Progenitor cell of endocrine pancreas (in vitro differentiated cells): ENCODE measurements around the gene TMEM120B. TPM values are rescaled to one million over a fixed set of nuclear protein-coding genes. Genes with fewer than 3 reads are reported as not detected.
"Not testable (repeated sequence)": the region's sequence is repeated elsewhere in the genome, so short reads cannot be mapped to it uniquely, and the experiment has no call there.

Source experiments
- DNase-seq: peaks from one replicate; pipeline ENCODE4 v3.0.0; 2021; ENCODE audit warnings: low spot score; ENCODE audit not compliant: unreplicated experiment
- H3K27ac Mint-ChIP-seq: 2 replicates; pipeline ENCODE4 v1.8.0; 2021; ENCODE audit warnings: mild to moderate bottlenecking, moderate library complexity, mixed read lengths
- H3K27me3 Mint-ChIP-seq: 2 replicates; pipeline ENCODE4 v1.8.0; 2021; ENCODE audit warnings: mixed read lengths
- H3K36me3 Mint-ChIP-seq: 2 replicates; pipeline ENCODE4 v1.8.0; 2022; ENCODE audit warnings: mixed read lengths; ENCODE audit not compliant: insufficient read depth
- H3K4me1 Mint-ChIP-seq: 2 replicates; pipeline ENCODE4 v1.8.0; 2021; ENCODE audit warnings: low read depth, mixed read lengths
- H3K4me3 Mint-ChIP-seq: 2 replicates; pipeline ENCODE4 v1.8.0; 2021; ENCODE audit warnings: low read depth, mild to moderate bottlenecking, moderate library complexity, mixed read lengths
- H3K9me3 Mint-ChIP-seq: 2 replicates; pipeline ENCODE4 v1.8.0; 2021; ENCODE audit warnings: low read depth, mixed read lengths
- CTCF ChIP-seq: fragments of 200-600 bp; sonication (generic); IDR thresholded peaks from one replicate; pipeline ENCODE4 v1.5.0; 2021; ENCODE audit warnings: antibody characterized with exemption, mild to moderate bottlenecking; ENCODE audit not compliant: unreplicated experiment
- total RNA-seq: library from RNA; stranded (reverse); gene quantifications from 2 replicates; pipeline ENCODE4 v1.2.1, GENCODE V29; 2021

The TMEM120B gene
- total RNA-seq, 1 donor from 2014 or later, result 16.1 TPM

GRCh38 chr12:121731473-121731872 lies 18.9 kb downstream of the TMEM120B start:
- no peak for DNase-seq
- Mint-ChIP-seq H3K27ac (no peak overlapping the region), H3K36me3 (peaks cover 1% of the 10 kb centered on the region), H3K4me1 (no peaks in the 10 kb centered on the region), H3K9me3 (no peaks in the 10 kb centered on the region), H3K4me3 (no peak overlapping the region), H3K27me3 (no peaks in the 10 kb centered on the region)
- no peak for TF ChIP-seq CTCF

GRCh38 chr12:121733849-121734248 lies 21.3 kb downstream of the TMEM120B start:
- Mint-ChIP-seq H3K9me3 (no peaks in the 10 kb centered on the region), H3K27ac (no peak overlapping the region), H3K4me3 (no peak overlapping the region), H3K27me3 (no peaks in the 10 kb centered on the region), H3K4me1 (peaks cover 2% of the 10 kb centered on the region), H3K36me3 (peaks cover 1% of the 10 kb centered on the region)
- DNase-seq, result no peak
- no peak for TF ChIP-seq CTCF

GRCh38 chr12:121738340-121738858 lies 25.8 kb downstream of the TMEM120B start:
- Mint-ChIP-seq H3K4me1 (peaks cover 7% of the 10 kb centered on the region), H3K4me3 (no peak overlapping the region), H3K36me3 (no peaks in the 10 kb centered on the region), H3K27me3 (no peaks in the 10 kb centered on the region), H3K27ac (no peak overlapping the region), H3K9me3 (no peaks in the 10 kb centered on the region)
- DNase-seq, result no peak
- TF ChIP-seq CTCF, result no peak

DNA sequence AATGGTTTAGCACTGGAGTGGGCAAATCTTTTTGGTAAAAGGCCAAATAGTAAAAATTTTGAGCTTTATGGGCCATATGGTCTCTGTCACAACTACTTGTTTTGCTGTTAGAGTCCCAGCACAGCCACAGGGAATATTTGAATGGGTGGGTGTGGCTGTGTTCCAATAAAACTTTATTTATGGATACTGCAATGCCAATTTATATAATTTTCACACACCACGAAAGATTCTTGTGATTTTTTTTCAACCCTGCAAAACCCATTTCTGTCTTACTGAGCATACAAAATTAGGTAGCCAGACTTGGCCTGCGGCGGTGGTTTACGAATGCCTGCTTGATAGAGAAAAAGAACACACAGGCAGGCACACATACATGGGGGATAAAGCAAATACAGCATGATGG lies 28.3 kb downstream of the TMEM120B start:
- Mint-ChIP-seq H3K4me3 (no peak overlapping the region), H3K36me3 (no peaks in the 10 kb centered on the region), H3K27me3 (no peaks in the 10 kb centered on the region), H3K27ac (peak overlapping the region; percentile 73), H3K4me1 (peaks cover 7% of the 10 kb centered on the region), H3K9me3 (no peaks in the 10 kb centered on the region)
- no peak for TF ChIP-seq CTCF
- DNase-seq, result no peak

DNA sequence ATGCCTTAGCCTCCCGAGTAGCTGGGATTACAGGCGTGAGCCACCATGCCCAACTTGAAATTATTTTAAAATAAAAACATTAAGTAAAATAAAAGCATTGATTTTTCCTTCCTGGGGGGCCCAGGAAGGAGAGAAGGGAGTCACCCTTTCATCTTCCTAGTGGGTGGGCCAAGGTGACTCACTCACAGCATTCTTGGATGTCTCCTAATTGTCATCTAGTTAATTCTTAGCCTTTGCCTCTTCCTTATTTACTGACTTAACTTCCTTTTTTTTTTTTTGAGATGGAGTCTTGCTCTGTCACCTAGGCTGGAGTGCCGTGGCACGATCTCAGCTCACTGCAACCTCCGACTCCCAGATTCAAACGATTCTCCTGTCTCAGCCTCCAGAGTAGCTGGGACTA lies 29.2 kb downstream of the TMEM120B start:
- Mint-ChIP-seq H3K4me3 (no peak overlapping the region), H3K27me3 (no peaks in the 10 kb centered on the region), H3K27ac (peak overlapping the region; percentile 59), H3K9me3 (no peaks in the 10 kb centered on the region), H3K4me1 (peaks cover 7% of the 10 kb centered on the region), H3K36me3 (no peaks in the 10 kb centered on the region)
- TF ChIP-seq CTCF, result no peak
- no peak for DNase-seq

- H3K27ac Mint-ChIP-seq, H3K27me3 Mint-ChIP-seq, DNase-seq, H3K9me3 Mint-ChIP-seq, H3K4me3 Mint-ChIP-seq, H3K36me3 Mint-ChIP-seq: not testable (repeated sequence)
- H3K4me1 Mint-ChIP-seq, result peaks cover 16% of the 10 kb centered on the region
These were observed 33.0 kb downstream of the TMEM120B start for GRCh38 chr12:121745545-121745944.
